HFFc6 (cell line): ENCODE measurements around the gene ATXN1. TPM values are rescaled to one million over a fixed set of nuclear protein-coding genes. Genes with fewer than 3 reads are reported as not detected.

ENCODE experiments used
- DNase-seq: peaks from one replicate; pipeline ENCODE4 v3.0.0-alpha.2; 2018
- H3K27ac Mint-ChIP-seq: 2 replicates; pipeline ENCODE4 v1.8.0; 2020; ENCODE audit warnings: mild to moderate bottlenecking, mixed read lengths
- H3K27me3 Mint-ChIP-seq: 2 replicates; pipeline ENCODE4 v1.8.0; 2021; ENCODE audit warnings: mild to moderate bottlenecking, moderate library complexity, mixed read lengths; ENCODE audit not compliant: insufficient read depth
- H3K36me3 Mint-ChIP-seq: 2 replicates; pipeline ENCODE4 v1.8.0; 2021; ENCODE audit warnings: low read depth, mixed read lengths
- H3K4me1 Mint-ChIP-seq: 2 replicates; pipeline ENCODE4 v1.8.0; 2020; ENCODE audit warnings: low read depth, mixed read lengths
- H3K4me3 Mint-ChIP-seq: 2 replicates; pipeline ENCODE4 v1.8.0; 2020; ENCODE audit warnings: mild to moderate bottlenecking, moderate library complexity, mixed read lengths
- H3K9me3 Mint-ChIP-seq: 2 replicates; pipeline ENCODE4 v1.8.0; 2020; ENCODE audit warnings: mild to moderate bottlenecking, mixed read lengths
- total RNA-seq, 6 experiments: library from RNA; stranded (reverse); fragmentation: NEBNext Ultra II Directional; extraction: Animal tissue kit (Norgen Biotek cat#: 25700); gene quantifications; 2 replicates in 1 of 6; 3 replicates in 5 of 6; pipeline ENCODE4 v1.2.3, GENCODE V29; 2021
- TF ChIP-seq, protein P1 (sequence below): fragments of 200-600 bp; sonication (generic); IDR thresholded peaks from 2 replicates; pipeline ENCODE4 v1.5.0; 2021; ENCODE audit warnings: antibody characterized with exemption, mild to moderate bottlenecking

The ATXN1 gene
- total RNA-seq, 6 experiments from 2014 or later, result 28.2 to 41.5 (median 30.5) TPM

DNA sequence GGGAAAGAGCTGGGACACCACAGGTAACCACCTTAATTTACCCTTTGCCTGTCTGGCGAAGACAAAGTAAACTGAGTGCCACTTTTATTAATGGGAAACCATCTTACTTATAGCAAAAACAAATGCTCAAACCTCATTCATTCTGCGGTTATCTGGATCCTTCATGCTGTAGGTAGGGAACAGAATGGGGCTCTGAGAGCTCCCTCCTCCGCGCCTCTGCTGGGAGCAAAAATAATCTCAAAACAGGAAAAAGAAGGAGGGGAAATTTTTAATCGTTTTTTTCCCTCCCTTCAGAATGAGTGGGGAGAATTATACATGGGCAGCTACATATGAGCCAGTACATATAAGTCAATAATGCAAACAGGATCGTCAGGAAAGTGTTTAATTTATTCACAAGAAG is 345.6 kb downstream of the ATXN1 start:
- peaks cover 10% of the 10 kb centered on the region for H3K4me1 Mint-ChIP-seq
- DNase-seq, result no peak
- peaks cover 2% of the 10 kb centered on the region; the same call in 1 of the 2 replicates for H3K27me3 Mint-ChIP-seq
- H3K4me3 Mint-ChIP-seq, result no peak overlapping the region
- H3K36me3 Mint-ChIP-seq, result no peaks in the 10 kb centered on the region
- H3K9me3 Mint-ChIP-seq, result no peaks in the 10 kb centered on the region
- no peak overlapping the region for H3K27ac Mint-ChIP-seq
- TF ChIP-seq, protein P1, sequence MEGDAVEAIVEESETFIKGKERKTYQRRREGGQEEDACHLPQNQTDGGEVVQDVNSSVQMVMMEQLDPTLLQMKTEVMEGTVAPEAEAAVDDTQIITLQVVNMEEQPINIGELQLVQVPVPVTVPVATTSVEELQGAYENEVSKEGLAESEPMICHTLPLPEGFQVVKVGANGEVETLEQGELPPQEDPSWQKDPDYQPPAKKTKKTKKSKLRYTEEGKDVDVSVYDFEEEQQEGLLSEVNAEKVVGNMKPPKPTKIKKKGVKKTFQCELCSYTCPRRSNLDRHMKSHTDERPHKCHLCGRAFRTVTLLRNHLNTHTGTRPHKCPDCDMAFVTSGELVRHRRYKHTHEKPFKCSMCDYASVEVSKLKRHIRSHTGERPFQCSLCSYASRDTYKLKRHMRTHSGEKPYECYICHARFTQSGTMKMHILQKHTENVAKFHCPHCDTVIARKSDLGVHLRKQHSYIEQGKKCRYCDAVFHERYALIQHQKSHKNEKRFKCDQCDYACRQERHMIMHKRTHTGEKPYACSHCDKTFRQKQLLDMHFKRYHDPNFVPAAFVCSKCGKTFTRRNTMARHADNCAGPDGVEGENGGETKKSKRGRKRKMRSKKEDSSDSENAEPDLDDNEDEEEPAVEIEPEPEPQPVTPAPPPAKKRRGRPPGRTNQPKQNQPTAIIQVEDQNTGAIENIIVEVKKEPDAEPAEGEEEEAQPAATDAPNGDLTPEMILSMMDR, result no peak

DNA sequence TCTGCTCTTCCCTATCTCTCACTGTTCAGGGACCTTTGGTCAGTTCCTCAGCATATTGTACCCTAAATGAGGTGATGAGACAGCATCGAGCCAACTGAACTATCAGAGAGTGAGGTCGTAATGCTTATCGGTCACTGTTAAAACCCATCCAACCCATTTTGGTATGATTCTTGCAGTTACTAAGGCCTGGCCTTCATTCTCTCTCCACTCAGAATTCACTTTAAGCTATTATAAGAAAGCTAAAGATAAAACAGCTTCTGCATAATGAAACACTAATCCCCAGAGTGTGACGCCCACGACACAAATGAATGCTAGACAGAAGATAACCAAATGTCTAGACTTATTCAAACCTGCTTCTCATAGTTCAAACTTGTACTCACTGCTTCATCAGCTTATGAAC is 347.1 kb downstream of the ATXN1 start:
- H3K36me3 Mint-ChIP-seq, result no peaks in the 10 kb centered on the region
- H3K27me3 Mint-ChIP-seq, result peaks cover 2% of the 10 kb centered on the region; the same call in 1 of the 2 replicates
- no peak for DNase-seq
- no peak overlapping the region for H3K4me3 Mint-ChIP-seq
- TF ChIP-seq, protein P1, result no peak
- no peak overlapping the region for H3K27ac Mint-ChIP-seq
- H3K9me3 Mint-ChIP-seq, result no peaks in the 10 kb centered on the region
- H3K4me1 Mint-ChIP-seq, result peaks cover 12% of the 10 kb centered on the region

DNA sequence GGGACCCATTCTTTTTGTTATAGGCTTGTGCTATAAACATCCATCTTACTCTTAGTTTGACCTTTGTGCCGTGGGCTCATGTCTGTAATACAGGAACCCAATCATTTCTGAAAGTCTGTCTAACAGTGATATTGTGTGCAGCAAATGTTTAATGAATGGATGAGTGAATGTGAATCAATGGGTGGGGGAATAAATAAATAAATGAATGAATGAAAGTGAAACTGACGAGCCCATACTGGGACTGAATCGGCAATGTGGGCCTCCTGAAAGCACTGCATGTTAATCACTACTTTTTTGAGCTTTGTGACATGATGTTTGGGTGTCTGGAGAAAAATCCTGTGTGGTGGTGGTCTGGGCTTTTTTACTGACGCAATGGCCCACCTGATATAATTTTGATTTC is 347.9 kb downstream of the ATXN1 start:
- Mint-ChIP-seq H3K9me3 (no peaks in the 10 kb centered on the region), H3K36me3 (no peaks in the 10 kb centered on the region), H3K27ac (no peak overlapping the region), H3K4me1 (peaks cover 16% of the 10 kb centered on the region), H3K4me3 (no peak overlapping the region), H3K27me3 (peaks cover 2% of the 10 kb centered on the region; the same call in 1 of the 2 replicates)
- DNase-seq, result no peak
- TF ChIP-seq, protein P1, result no peak

DNA sequence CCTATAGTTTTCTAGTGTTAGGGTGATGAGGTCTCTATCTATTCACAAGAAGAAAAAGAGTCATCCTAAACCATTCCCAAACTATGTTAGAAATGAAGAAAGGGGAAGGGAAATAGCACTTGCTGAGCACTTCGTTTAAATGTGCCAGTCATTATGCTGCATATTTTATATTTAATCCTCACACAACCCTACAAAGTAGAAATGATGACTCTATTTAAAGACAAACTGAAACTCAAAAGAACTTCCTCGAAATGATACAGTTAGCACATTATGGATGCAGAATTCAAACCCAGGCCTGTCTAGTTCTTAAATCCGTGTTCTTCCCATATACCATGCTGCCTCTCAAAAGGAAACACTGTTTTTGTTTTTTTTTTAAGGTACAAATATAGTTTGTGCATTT is 348.3 kb downstream of the ATXN1 start:
- Mint-ChIP-seq H3K4me3 (no peak overlapping the region), H3K4me1 (peaks cover 16% of the 10 kb centered on the region), H3K27ac (no peak overlapping the region), H3K9me3 (no peaks in the 10 kb centered on the region), H3K27me3 (peaks cover 2% of the 10 kb centered on the region; the same call in 1 of the 2 replicates), H3K36me3 (0 out of 2 replicates have a peak, but pooled peaks cover under 1% of the 10 kb centered on the region)
- DNase-seq, result no peak
- TF ChIP-seq, protein P1, result no peak

DNA sequence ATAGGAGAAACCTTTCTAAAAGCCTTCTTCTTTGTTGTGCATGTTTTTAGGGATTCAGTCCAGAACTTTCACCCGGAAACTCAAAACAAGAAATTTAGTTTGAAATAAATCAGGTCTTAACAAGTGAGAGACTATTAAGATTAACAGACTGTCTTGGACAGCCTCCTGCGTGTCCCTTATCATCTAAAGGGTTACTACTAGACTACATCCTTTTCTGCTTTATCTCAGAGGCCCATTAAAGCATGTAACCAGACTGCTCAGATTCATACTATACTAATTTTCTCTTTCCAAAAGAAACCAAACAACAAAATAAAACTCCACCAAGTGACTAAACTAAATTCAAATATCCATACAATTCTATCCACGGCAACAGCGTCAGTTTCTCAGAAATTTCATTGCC is 349.1 kb downstream of the ATXN1 start:
- Mint-ChIP-seq H3K36me3 (0 out of 2 replicates have a peak, but pooled peaks cover 6% of the 10 kb centered on the region), H3K4me3 (no peak overlapping the region), H3K27me3 (peaks cover 2% of the 10 kb centered on the region; the same call in 1 of the 2 replicates), H3K27ac (no peak overlapping the region), H3K4me1 (peaks cover 16% of the 10 kb centered on the region), H3K9me3 (no peaks in the 10 kb centered on the region)
- DNase-seq, result no peak
- TF ChIP-seq, protein P1, result no peak
